ENCODE measurements around the gene TSFM. TPM values are rescaled to one million over a fixed set of nuclear protein-coding genes. Genes with fewer than 3 reads are reported as not detected.
A peak's percentile ranks its signal among the peaks of the same experiment; 100 is the strongest.

Gene TSFM
- total and polyA plus RNA-seq, 9 of the 15 experiments (the other 6 are each of a cell fraction or from before 2014, with no cell fraction given): 44.6 to 198 (median 60.2) TPM

DNA sequence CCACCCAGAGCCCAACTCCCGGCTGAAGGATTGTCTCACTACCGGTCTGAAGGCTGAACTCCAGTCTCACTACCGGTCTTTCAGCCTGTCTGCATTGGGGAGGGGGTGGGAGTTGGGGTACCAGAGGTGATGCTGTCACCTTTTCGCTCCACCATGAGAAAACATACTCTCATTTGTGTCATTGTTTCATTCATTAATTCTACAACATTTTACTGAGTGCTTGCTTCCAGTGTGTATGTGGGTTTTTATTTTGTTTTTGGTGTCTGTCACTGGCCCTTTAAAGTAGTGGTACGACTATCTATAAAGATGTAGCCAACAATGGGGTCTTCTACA lies 30.0 kb upstream of the TSFM start (continued):
- TF ChIP-seq ZFP91 (CRISPR knock-in tag; IDR thresholded peaks at IDR 0.05) (0 out of 2 replicates have a peak, but pooled peaks have one; percentile 19), TCF7 (IDR thresholded peaks at IDR 0.05; ENCODE audit: borderline replicate concordance) (no peak), CREB1 (IDR thresholded peaks at IDR 0.05) (no peak), CREB1 (CRISPR knock-in tag; IDR thresholded peaks at IDR 0.05) (no peak), ZZZ3 (IDR thresholded peaks at IDR 0.05) (no peak), KLF1 (tag; IDR thresholded peaks at IDR 0.05) (0 out of 2 replicates have a peak, but pooled peaks have one; percentile 10), SMARCC2 (IDR thresholded peaks at IDR 0.05; ENCODE audit: low read depth) (no peak), ZNF253 (CRISPR knock-in tag; conservative IDR thresholded peaks at IDR 0.05) (no peak), THRAP3 (IDR thresholded peaks at IDR 0.05; ENCODE audit: borderline replicate concordance) (no peak), TGIF2 (CRISPR knock-in tag; IDR thresholded peaks at IDR 0.05) (no peak), EGR1 (conservative IDR thresholded peaks at IDR 0.05) (no peak), ATF4 (CRISPR knock-in tag; IDR thresholded peaks at IDR 0.05) (no peak), ZNF174 (CRISPR knock-in tag; IDR thresholded peaks at IDR 0.05) (no peak), CSDE1 (IDR thresholded peaks at IDR 0.05) (peak in 1 of 2 experiments; percentile 78; a peak in 2 of 4 replicates), RFX1 (IDR thresholded peaks at IDR 0.05) (no peak), SMARCA4 (IDR thresholded peaks at IDR 0.05) (no peak), HNRNPLL (IDR thresholded peaks at IDR 0.05; ENCODE audit: low read depth, low read length, poor library complexity, severe bottlenecking) (no peak), GTF2E2 (tag; IDR thresholded peaks at IDR 0.05) (no peak; the same call in 1 of the 2 replicates)
- TF ChIP-seq, protein P1, sequence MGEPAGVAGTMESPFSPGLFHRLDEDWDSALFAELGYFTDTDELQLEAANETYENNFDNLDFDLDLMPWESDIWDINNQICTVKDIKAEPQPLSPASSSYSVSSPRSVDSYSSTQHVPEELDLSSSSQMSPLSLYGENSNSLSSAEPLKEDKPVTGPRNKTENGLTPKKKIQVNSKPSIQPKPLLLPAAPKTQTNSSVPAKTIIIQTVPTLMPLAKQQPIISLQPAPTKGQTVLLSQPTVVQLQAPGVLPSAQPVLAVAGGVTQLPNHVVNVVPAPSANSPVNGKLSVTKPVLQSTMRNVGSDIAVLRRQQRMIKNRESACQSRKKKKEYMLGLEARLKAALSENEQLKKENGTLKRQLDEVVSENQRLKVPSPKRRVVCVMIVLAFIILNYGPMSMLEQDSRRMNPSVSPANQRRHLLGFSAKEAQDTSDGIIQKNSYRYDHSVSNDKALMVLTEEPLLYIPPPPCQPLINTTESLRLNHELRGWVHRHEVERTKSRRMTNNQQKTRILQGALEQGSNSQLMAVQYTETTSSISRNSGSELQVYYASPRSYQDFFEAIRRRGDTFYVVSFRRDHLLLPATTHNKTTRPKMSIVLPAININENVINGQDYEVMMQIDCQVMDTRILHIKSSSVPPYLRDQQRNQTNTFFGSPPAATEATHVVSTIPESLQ (CRISPR knock-in tag; IDR thresholded peaks at IDR 0.05): no peak
- TF ChIP-seq, protein P2, sequence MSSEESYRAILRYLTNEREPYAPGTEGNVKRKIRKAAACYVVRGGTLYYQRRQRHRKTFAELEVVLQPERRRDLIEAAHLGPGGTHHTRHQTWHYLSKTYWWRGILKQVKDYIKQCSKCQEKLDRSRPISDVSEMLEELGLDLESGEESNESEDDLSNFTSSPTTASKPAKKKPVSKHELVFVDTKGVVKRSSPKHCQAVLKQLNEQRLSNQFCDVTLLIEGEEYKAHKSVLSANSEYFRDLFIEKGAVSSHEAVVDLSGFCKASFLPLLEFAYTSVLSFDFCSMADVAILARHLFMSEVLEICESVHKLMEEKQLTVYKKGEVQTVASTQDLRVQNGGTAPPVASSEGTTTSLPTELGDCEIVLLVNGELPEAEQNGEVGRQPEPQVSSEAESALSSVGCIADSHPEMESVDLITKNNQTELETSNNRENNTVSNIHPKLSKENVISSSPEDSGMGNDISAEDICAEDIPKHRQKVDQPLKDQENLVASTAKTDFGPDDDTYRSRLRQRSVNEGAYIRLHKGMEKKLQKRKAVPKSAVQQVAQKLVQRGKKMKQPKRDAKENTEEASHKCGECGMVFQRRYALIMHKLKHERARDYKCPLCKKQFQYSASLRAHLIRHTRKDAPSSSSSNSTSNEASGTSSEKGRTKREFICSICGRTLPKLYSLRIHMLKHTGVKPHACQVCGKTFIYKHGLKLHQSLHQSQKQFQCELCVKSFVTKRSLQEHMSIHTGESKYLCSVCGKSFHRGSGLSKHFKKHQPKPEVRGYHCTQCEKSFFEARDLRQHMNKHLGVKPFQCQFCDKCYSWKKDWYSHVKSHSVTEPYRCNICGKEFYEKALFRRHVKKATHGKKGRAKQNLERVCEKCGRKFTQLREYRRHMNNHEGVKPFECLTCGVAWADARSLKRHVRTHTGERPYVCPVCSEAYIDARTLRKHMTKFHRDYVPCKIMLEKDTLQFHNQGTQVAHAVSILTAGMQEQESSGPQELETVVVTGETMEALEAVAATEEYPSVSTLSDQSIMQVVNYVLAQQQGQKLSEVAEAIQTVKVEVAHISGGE (CRISPR knock-in tag; IDR thresholded peaks at IDR 0.05): no peak
- TF ChIP-seq, protein P3, sequence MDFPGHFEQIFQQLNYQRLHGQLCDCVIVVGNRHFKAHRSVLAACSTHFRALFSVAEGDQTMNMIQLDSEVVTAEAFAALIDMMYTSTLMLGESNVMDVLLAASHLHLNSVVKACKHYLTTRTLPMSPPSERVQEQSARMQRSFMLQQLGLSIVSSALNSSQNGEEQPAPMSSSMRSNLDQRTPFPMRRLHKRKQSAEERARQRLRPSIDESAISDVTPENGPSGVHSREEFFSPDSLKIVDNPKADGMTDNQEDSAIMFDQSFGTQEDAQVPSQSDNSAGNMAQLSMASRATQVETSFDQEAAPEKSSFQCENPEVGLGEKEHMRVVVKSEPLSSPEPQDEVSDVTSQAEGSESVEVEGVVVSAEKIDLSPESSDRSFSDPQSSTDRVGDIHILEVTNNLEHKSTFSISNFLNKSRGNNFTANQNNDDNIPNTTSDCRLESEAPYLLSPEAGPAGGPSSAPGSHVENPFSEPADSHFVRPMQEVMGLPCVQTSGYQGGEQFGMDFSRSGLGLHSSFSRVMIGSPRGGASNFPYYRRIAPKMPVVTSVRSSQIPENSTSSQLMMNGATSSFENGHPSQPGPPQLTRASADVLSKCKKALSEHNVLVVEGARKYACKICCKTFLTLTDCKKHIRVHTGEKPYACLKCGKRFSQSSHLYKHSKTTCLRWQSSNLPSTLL (IDR thresholded peaks at IDR 0.05): no peak

Data from K562 (cell line).